ENCODE results near the gene SMYD3. TPM values are rescaled to one million over a fixed set of nuclear protein-coding genes. Genes with fewer than 3 reads are reported as not detected.

SMYD3 gene
- total and polyA plus RNA-seq, 2 of the 4 experiments (the other 2 are of a cell fraction), result 26.5 to 37.6 TPM

- no peak for TF ChIP-seq RFX5 (IDR thresholded peaks at IDR 0.05; ENCODE audit: low read depth, low read length)
- no peak for TF ChIP-seq POLR2A (IDR thresholded peaks at IDR 0.05; ENCODE audit: low read depth, low read length)
- no peak for TF ChIP-seq SMC3 (IDR thresholded peaks at IDR 0.05; ENCODE audit: low read depth, low read length)
- TF ChIP-seq FOS (IDR thresholded peaks at IDR 0.05; ENCODE audit: low read depth, low read length), result no peak
- no peak for TF ChIP-seq MAFK (IDR thresholded peaks at IDR 0.05; ENCODE audit: low read depth, low read length)
- no peak for TF ChIP-seq CHD1 (IDR thresholded peaks at IDR 0.05; ENCODE audit: low read depth, low read length)
- TF ChIP-seq CEBPB (IDR thresholded peaks at IDR 0.05; ENCODE audit: low read depth, low read length), result no peak
- TF ChIP-seq MAZ (IDR thresholded peaks at IDR 0.05; ENCODE audit: borderline replicate concordance, low read depth, low read length), result no peak
- no peak for TF ChIP-seq NFE2L2 (IDR thresholded peaks at IDR 0.05; ENCODE audit: low read depth, low read length)
- TF ChIP-seq BHLHE40 (IDR thresholded peaks at IDR 0.05; ENCODE audit: low read depth, low read length), result no peak
- no peak for TF ChIP-seq MXI1 (IDR thresholded peaks at IDR 0.05; ENCODE audit: borderline replicate concordance, low read depth, low read length)
- TF ChIP-seq, protein P1, sequence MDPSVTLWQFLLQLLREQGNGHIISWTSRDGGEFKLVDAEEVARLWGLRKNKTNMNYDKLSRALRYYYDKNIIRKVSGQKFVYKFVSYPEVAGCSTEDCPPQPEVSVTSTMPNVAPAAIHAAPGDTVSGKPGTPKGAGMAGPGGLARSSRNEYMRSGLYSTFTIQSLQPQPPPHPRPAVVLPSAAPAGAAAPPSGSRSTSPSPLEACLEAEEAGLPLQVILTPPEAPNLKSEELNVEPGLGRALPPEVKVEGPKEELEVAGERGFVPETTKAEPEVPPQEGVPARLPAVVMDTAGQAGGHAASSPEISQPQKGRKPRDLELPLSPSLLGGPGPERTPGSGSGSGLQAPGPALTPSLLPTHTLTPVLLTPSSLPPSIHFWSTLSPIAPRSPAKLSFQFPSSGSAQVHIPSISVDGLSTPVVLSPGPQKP (IDR thresholded peaks at IDR 0.05; ENCODE audit: borderline replicate concordance, low read depth, low read length), result no peak
- TF ChIP-seq, protein P2, sequence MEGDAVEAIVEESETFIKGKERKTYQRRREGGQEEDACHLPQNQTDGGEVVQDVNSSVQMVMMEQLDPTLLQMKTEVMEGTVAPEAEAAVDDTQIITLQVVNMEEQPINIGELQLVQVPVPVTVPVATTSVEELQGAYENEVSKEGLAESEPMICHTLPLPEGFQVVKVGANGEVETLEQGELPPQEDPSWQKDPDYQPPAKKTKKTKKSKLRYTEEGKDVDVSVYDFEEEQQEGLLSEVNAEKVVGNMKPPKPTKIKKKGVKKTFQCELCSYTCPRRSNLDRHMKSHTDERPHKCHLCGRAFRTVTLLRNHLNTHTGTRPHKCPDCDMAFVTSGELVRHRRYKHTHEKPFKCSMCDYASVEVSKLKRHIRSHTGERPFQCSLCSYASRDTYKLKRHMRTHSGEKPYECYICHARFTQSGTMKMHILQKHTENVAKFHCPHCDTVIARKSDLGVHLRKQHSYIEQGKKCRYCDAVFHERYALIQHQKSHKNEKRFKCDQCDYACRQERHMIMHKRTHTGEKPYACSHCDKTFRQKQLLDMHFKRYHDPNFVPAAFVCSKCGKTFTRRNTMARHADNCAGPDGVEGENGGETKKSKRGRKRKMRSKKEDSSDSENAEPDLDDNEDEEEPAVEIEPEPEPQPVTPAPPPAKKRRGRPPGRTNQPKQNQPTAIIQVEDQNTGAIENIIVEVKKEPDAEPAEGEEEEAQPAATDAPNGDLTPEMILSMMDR (conservative IDR thresholded peaks at IDR 0.05; ENCODE audit: low read depth, low read length), result no peak
- TF ChIP-seq RCOR1 (IDR thresholded peaks at IDR 0.05; ENCODE audit: insufficient replicate concordance, low read length), result no peak
- no peak for TF ChIP-seq RAD21 (IDR thresholded peaks at IDR 0.05; ENCODE audit: low read length)
- TF ChIP-seq, protein P3, sequence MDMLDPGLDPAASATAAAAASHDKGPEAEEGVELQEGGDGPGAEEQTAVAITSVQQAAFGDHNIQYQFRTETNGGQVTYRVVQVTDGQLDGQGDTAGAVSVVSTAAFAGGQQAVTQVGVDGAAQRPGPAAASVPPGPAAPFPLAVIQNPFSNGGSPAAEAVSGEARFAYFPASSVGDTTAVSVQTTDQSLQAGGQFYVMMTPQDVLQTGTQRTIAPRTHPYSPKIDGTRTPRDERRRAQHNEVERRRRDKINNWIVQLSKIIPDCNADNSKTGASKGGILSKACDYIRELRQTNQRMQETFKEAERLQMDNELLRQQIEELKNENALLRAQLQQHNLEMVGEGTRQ (IDR thresholded peaks at IDR 0.05; ENCODE audit: low read depth, low read length), result no peak
- ChIA-PET POLR2A (ENCODE audit: unreplicated experiment) (no interaction called here), CTCF (no interaction called here)
- Histone ChIP-seq H3K4ac (ENCODE audit: low read depth, low read length) (no peak overlapping the region), H4K5ac (ENCODE audit: low read depth, low read length) (no peak overlapping the region), H2AFZ (replicated peaks; ENCODE audit: low read length, poor library complexity) (no peak overlapping the region), H3K4me1 (ENCODE audit: control insufficient read depth, insufficient read depth, low read length) (peaks cover 8% of the 10 kb centered on the region; the same call in 1 of the 2 replicates), H3K56ac (ENCODE audit: extremely low read depth, insufficient read depth, low read length) (no peak overlapping the region), H4K20me1 (ENCODE audit: insufficient read depth, low read length) (no peaks in the 10 kb centered on the region), H2BK5ac (ENCODE audit: low read depth, low read length, poor library complexity, severe bottlenecking) (no peak overlapping the region), H3K79me1 (ENCODE audit: low read depth in 1 of 2, low read length in 2 of 2) (0 out of 4 replicates have a peak, but pooled peaks cover 3% of the 10 kb centered on the region in 2 experiments), H2BK20ac (ENCODE audit: low read depth, low read length) (no peak overlapping the region), H2BK15ac (ENCODE audit: low read depth, low read length) (no peak overlapping the region), H3K36me3 (ENCODE audit: control insufficient read depth, insufficient read depth, low read length) (no peaks in the 10 kb centered on the region), H3K14ac (replicated peaks; ENCODE audit: low read depth, low read length) (no peak overlapping the region), H3K4me3 (ENCODE audit: insufficient read depth, low read depth, low read length) (no peak overlapping the region), H3K4me2 (ENCODE audit: low read depth, low read length) (no peak overlapping the region), H4K8ac (ENCODE audit: low read depth in 2 of 2, low read length in 2 of 2) (no peak overlapping the region), H3K9ac (ENCODE audit: low read depth, low read length) (no peak overlapping the region), H2AK9ac (replicated peaks; ENCODE audit: low read depth, low read length, poor library complexity) (no peak overlapping the region), H2BK120ac (ENCODE audit: low read depth, low read length) (no peak overlapping the region), H4K91ac (ENCODE audit: insufficient read depth, low read depth, low read length) (no peak overlapping the region), H3K27me3 (ENCODE audit: control insufficient read depth, insufficient read depth, low read length) (no peaks in the 10 kb centered on the region), H3K9me3 (ENCODE audit: control insufficient read depth, insufficient read depth, low read length) (no peaks in the 10 kb centered on the region), H2AK5ac (ENCODE audit: low read depth, low read length) (no peak overlapping the region), H3K27ac (ENCODE audit: insufficient read depth, low read length) (no peak overlapping the region), H3K9me1 (ENCODE audit: insufficient read depth, low read length) (peaks cover 4% of the 10 kb centered on the region), H3K18ac (ENCODE audit: low read depth, low read length) (no peak overlapping the region), H3K23ac (ENCODE audit: low read depth, low read length) (no peak overlapping the region)
- dilution Hi-C loops (cut with HindIII; ENCODE audit: low sequenced_read_pairs, unreplicated experiment) (no loop called here), in situ Hi-C loops (cut with MboI; ENCODE audit: low sequenced_read_pairs) (no loop called here), intact Hi-C loops (cut with micrococcal nuclease) (no loop called here)
- 100% methylated on average over 3 of the region's 3 CpGs; no CpG with 5 or more reads in 1 of the 2 experiments for WGBS, 2 experiments (ENCODE audit: extremely low coverage in 2 of 2, insufficient read length in 1 of 2)
- ATAC-seq (ENCODE audit: low read depth) (no peak), DNase-seq (no peak)
- BruUV-seq (replicated peaks), result no TSS peak
Measured at GRCh38 chr1:245965398-245965797, 541.7 kb downstream of the SMYD3 start.
